Skeletal muscle tissue (tissue), 4 donors: ENCODE measurements around the gene IFT57. TPM values are rescaled to one million over a fixed set of nuclear protein-coding genes. Genes with fewer than 3 reads are reported as not detected.
"Not testable (repeated sequence)": the region's sequence is repeated elsewhere in the genome, so short reads cannot be mapped to it uniquely, and the experiment has no call there.

Experiments
- H3K27ac ChIP-seq: one replicate; pipeline ENCODE4 v1.7.0; 2013; ENCODE audit warnings: mild to moderate bottlenecking, low read depth, low read length, inconsistent platforms
- H3K27me3 ChIP-seq, 3 donors: one replicate each; pipeline ENCODE4 v1.7.0; 2013; ENCODE audit warnings: low read length in 3 of 3; ENCODE audit not compliant: control insufficient read depth in 3 of 3, insufficient read depth in 3 of 3
- H3K36me3 ChIP-seq, 3 donors: one replicate each; pipeline ENCODE4 v1.7.0; 2013; ENCODE audit warnings: low read length in 3 of 3; ENCODE audit not compliant: control insufficient read depth in 3 of 3, insufficient read depth in 3 of 3
- H3K4me1 ChIP-seq, 3 donors: one replicate each; pipeline ENCODE4 v1.7.0; 2013; ENCODE audit warnings: low read length in 3 of 3, mild to moderate bottlenecking in 3 of 3; ENCODE audit not compliant: control insufficient read depth in 3 of 3, insufficient read depth in 3 of 3
- H3K4me3 ChIP-seq, 3 donors: one replicate each; pipeline ENCODE4 v1.7.0; 2013; ENCODE audit warnings: low read length in 3 of 3
- H3K9ac ChIP-seq, 3 donors: one replicate each; pipeline ENCODE4 v1.7.0; 2013; ENCODE audit warnings: low read length in 3 of 3, mild to moderate bottlenecking in 3 of 3, moderate library complexity in 2 of 3, low read depth in 1 of 3
- H3K9me3 ChIP-seq, 3 donors: one replicate each; pipeline ENCODE4 v1.7.0; 2013; ENCODE audit warnings: low read length in 3 of 3; ENCODE audit not compliant: control insufficient read depth in 3 of 3
- total RNA-seq: library from RNA; depleted of rRNA; stranded (reverse); fragments of >200 nt; gene quantifications from one replicate; pipeline ENCODE4 v1.2.3, GENCODE V29; 2014
- donor health status: Osteomylitis.

The IFT57 gene
- total RNA-seq, 1 donor from 2014 or later = 11.5 TPM

DNA sequence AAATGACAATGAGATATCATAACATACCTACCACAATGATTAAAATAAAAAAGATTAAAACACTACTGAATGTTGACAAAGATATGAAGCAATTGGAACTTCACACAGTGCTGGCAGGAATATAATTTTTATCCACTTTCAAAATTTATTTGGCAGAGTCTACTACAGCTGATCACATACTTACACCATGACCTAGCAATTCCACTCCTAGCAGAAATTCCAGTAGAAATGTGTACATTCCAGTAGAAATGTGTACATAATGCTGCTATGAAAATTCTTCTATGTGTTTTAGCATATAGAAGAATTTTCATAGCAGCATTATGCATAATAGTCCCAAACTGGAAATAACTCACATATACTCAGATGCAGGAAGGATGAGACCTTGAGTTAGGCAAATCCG lies 43.5 kb downstream of the IFT57 start:
- Histone ChIP-seq H3K4me1 (no peaks in the 10 kb centered on the region), H3K4me3 (no peak overlapping the region), H3K27me3 (no peaks in the 10 kb centered on the region), H3K36me3 (no peaks in the 10 kb centered on the region), H3K9ac (no peak overlapping the region), H3K27ac (no peak overlapping the region), H3K9me3 (no peaks in the 10 kb centered on the region)

DNA sequence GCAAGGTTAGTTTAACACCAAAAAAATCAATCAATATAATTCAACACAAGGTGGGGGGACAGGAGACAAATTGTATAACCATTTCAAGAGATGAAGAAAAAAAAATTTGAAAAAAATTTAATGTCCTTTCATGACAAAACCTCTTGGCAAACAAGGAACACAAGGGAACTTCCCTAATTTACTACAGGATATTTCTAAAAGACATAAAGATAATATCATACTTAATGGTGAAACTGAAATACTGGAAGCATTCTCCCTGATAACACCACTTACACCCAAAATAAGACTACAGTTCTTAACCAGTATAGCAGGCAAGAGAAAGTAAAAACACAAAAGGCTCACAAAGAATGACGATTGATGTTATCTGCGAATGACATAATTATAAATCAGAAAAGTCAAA lies 44.7 kb downstream of the IFT57 start:
- H3K4me1 ChIP-seq = no peaks in the 10 kb centered on the region
- no peaks in the 10 kb centered on the region for H3K9me3 ChIP-seq
- H3K27ac ChIP-seq = no peak overlapping the region
- no peak overlapping the region for H3K9ac ChIP-seq
- H3K4me3 ChIP-seq = no peak overlapping the region
- H3K27me3 ChIP-seq = no peaks in the 10 kb centered on the region
- H3K36me3 ChIP-seq = no peaks in the 10 kb centered on the region

DNA sequence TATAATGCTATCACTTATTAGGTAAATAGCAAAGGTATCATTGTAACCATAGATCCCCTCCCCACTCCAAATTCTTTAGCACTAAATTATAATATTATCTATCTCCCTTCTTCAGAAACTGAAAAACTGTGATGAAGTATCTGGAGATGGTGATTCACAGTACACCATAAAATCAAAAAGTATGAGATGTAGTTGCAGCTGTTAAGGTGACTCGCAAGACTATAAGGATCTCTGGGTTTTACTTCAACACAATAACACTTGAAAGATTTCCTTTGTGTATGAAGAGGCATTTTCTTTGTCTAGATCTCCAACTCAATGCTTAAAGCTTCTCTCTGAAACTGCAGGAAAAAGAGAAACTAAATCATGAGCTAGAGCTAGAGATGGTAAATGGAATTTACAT lies 46.9 kb downstream of the IFT57 start:
- Histone ChIP-seq H3K9me3 (no peaks in the 10 kb centered on the region), H3K9ac (no peak overlapping the region), H3K4me3 (no peak overlapping the region), H3K36me3 (no peaks in the 10 kb centered on the region), H3K27ac (no peak overlapping the region), H3K4me1 (no peaks in the 10 kb centered on the region), H3K27me3 (no peaks in the 10 kb centered on the region)

DNA sequence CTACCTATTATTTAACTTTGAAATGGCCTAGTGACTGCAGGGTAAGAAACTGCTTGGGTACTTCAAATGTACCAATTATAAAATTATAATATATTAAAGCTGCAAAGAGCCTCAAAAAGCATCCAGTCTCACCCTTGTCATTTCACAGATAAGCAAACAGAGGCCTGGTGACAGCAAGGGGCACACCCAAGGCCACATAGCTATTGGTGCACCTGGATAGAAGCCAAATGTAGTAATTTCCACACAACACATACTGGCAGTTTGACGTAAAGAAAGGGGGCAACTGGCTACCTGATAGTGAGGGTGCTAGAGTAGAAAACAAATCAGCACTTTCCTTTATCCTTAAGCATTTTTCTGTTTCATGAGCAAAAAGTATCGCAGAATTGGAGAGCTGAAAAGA lies 51.1 kb downstream of the IFT57 start:
- Histone ChIP-seq H3K36me3 (no peaks in the 10 kb centered on the region), H3K27me3 (no peaks in the 10 kb centered on the region), H3K27ac (no peak overlapping the region), H3K9ac (no peak overlapping the region), H3K9me3 (no peaks in the 10 kb centered on the region), H3K4me3 (no peak overlapping the region), H3K4me1 (no peaks in the 10 kb centered on the region)

DNA sequence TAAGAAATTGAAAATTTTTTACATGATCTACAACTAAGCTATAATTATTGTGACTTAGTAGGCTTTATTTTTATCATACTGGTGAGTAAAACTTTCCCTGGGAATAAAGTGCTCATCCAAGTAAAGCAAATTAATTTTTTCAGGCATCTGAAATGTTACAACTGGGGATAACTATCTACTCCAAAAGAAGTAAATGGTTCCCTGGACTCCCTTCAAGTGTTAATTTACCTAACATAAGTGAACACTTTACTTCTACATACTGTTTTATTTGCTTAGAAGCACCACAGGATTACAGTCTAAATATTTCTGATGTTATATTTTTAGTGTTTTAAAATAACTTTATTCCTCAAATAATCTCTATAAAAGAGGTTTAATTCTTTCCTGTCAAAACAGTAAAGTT lies 57.8 kb downstream of the IFT57 start:
- no peak overlapping the region for H3K9ac ChIP-seq
- H3K27me3 ChIP-seq = no peaks in the 10 kb centered on the region
- H3K27ac ChIP-seq = no peak overlapping the region
- H3K4me1 ChIP-seq = no peaks in the 10 kb centered on the region
- H3K36me3 ChIP-seq = peaks cover 0 to 4% (median 2%) of the 10 kb centered on the region in 3 donors
- no peaks in the 10 kb centered on the region for H3K9me3 ChIP-seq
- H3K4me3 ChIP-seq = no peak overlapping the region

DNA sequence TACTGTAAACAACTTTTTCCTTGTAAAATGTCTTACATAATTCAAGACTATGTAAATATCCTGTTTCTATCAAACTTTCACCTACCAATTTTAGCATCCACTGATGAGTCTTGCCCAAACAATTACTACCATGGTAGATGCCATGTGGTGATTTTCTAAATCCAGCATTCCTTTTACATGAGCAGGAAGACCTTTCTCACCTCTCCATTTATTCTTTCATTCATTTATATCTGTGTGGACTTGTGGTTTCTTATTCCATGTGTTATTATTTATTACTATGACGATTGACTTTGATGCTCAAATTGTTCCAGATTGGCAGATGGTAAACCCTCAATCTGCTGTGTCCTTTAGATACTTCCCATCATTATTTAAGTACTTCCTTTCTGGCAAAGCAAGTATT lies 62.4 kb downstream of the IFT57 start:
- no peaks in the 10 kb centered on the region for H3K9me3 ChIP-seq
- H3K9ac ChIP-seq = no peak overlapping the region
- no peaks in the 10 kb centered on the region for H3K27me3 ChIP-seq
- no peaks in the 10 kb centered on the region for H3K4me1 ChIP-seq
- H3K4me3 ChIP-seq = no peak overlapping the region
- H3K27ac ChIP-seq = no peak overlapping the region
- peaks cover 0 to 2% (median 0%) of the 10 kb centered on the region in 3 donors for H3K36me3 ChIP-seq

DNA sequence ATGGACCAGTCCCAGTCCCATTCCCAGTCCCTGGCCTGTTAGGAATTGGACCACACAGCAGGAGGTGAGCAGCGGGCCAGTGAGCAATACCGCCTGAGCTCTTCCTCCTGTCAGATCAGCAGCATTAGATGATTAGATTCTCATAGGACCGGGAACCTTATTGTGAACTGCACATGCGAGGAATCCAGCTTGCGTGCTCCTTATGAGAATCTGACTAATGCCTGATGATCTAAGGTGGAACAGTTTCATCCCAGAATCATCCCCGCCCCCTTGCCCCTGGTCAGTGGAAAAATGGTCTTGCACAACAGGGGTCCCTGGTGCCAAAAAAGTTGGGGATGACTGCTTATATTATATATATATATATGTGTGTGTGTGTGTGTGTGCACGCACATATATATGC lies 63.1 kb downstream of the IFT57 start:
- Histone ChIP-seq H3K27ac (no peak overlapping the region), H3K36me3 (peaks cover 0 to 2% (median 0%) of the 10 kb centered on the region in 3 donors), H3K4me3 (no peak overlapping the region), H3K27me3 (no peaks in the 10 kb centered on the region), H3K9ac (no peak overlapping the region), H3K9me3 (no peaks in the 10 kb centered on the region), H3K4me1 (no peaks in the 10 kb centered on the region)

DNA sequence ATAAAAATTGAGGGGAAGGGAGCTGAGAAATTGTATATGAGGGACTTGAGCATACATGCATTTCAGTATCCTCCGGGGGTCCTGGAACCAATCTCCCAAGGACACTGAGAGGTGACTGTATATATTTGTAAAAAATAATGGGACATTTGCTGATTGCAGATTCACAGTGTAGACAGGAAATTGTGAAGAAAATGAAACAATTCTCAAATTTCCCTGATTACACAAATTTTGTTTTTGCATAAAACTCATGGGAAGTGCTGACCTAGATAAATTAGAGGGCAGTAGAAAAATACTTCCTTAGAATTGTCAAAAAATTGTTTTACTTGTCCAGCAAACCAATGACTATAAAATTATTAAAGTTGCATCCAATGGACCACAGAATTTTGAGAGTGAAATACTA lies 64.0 kb downstream of the IFT57 start:
- Histone ChIP-seq H3K4me1 (no peaks in the 10 kb centered on the region), H3K9me3 (no peaks in the 10 kb centered on the region), H3K27ac (no peak overlapping the region), H3K4me3 (no peak overlapping the region), H3K36me3 (peaks cover 0 to 2% (median 0%) of the 10 kb centered on the region in 3 donors), H3K27me3 (no peaks in the 10 kb centered on the region), H3K9ac (no peak overlapping the region)

DNA sequence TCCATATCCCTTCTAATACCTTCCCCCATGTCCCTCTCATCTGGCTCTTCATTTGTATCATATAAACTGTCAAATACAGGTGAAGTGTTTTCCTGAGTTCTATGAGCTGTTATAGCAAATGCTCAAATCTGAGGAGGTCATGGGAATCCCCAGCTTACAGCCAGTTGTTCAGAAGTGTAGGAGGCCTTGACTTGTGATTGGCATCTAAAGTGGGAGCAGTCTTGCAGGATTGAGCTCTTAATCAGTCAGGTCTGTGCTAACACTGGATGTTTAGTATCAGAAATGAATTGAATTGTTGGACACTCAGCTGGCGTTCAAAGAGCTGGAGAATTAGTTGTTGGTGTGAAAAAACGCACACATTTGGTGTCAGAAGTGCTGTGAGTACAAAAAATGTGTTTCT lies 65.0 kb downstream of the IFT57 start:
- H3K36me3 ChIP-seq = peaks cover 0 to 2% (median 0%) of the 10 kb centered on the region in 3 donors
- no peak overlapping the region for H3K27ac ChIP-seq
- no peak overlapping the region for H3K9ac ChIP-seq
- H3K27me3 ChIP-seq = no peaks in the 10 kb centered on the region
- H3K9me3 ChIP-seq = no peaks in the 10 kb centered on the region
- H3K4me1 ChIP-seq = no peaks in the 10 kb centered on the region
- no peak overlapping the region for H3K4me3 ChIP-seq

DNA sequence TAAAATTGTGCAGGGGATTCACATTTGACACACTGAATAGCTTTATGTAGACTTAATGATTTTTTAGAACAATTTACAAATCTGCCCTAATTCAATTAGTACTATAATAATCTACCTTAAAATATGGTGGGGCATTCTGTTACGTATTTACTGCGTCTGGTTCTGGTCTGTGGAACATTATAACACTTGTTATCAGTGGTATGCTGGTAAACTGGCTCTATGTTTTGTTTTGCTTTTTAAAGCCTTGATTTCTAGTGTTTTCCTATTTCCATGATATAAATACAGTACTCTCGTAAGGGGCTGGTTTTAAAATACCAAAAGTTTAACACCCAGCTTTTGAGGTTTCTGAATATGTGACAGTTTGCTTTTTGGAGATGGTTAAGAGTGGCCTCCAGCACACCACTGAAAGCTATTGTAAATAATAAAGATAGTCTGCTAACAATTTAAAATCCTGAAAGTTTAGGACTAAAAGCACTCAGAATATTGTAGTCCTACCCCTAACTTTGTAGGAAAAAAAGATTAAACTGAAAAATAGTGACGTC lies 65.8 kb downstream of the IFT57 start:
- Histone ChIP-seq H3K9me3 (no peaks in the 10 kb centered on the region), H3K9ac (no peak overlapping the region), H3K27me3 (no peaks in the 10 kb centered on the region), H3K4me1 (no peaks in the 10 kb centered on the region), H3K4me3 (no peak overlapping the region), H3K36me3 (no peaks in the 10 kb centered on the region), H3K27ac (no peak overlapping the region)

DNA sequence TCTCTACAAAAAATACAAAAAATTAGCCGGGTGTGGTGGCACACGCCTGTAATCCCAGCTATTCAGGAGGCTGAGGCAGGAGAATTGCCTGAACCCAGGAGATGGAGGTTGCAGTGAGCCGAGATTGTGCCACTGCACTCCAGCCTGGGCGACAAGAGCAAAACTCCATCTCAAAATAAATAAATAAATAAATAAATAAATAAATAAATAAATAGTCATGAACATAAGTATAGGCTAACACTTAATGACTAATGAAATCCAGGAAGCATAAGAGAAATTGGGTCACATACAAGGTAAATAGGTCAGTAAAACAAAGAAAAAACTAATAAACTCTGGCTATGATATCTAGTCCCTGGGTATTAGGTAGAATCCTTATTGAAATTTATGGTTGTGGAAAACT lies 66.6 kb downstream of the IFT57 start:
- not testable (repeated sequence) for H3K27ac ChIP-seq, H3K4me3 ChIP-seq, H3K4me1 ChIP-seq, H3K36me3 ChIP-seq, H3K9me3 ChIP-seq, H3K9ac ChIP-seq, H3K27me3 ChIP-seq
